ENCODE results near the gene ARF1. TPM values are rescaled to one million over a fixed set of nuclear protein-coding genes. Genes with fewer than 3 reads are reported as not detected.

The ARF1 gene
- total RNA-seq, 1 donor from 2014 or later = 366 TPM

DNA sequence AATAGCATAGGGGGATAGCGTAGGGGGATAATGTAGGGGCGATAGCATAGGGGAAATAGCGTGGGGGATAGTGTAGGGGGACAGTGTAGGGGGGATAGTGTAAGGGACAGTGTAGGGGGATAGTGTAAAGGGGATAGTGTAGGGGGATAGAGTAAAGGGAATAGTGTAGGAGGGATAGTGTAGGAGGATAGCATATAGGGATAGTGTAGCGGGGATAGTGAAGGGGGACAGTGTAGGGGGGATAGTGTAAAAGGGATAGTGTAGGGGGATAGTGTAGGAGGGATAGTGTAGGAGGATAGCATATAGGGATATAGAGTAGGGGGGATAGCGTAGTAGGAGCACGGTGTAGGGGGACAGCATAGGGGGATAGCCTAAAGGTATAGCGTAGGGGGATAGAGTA, 14.1 kb upstream of the ARF1 start:
- intact Hi-C loops (cut with micrococcal nuclease) = no loop called here

- intact Hi-C loops (cut with micrococcal nuclease) = no loop called here
Measured at GRCh38 chr1:228070173-228070572, 12.3 kb upstream of the ARF1 start.

- intact Hi-C loops (cut with micrococcal nuclease) = no loop called here
Measured at GRCh38 chr1:228070851-228071250, 11.7 kb upstream of the ARF1 start.

DNA sequence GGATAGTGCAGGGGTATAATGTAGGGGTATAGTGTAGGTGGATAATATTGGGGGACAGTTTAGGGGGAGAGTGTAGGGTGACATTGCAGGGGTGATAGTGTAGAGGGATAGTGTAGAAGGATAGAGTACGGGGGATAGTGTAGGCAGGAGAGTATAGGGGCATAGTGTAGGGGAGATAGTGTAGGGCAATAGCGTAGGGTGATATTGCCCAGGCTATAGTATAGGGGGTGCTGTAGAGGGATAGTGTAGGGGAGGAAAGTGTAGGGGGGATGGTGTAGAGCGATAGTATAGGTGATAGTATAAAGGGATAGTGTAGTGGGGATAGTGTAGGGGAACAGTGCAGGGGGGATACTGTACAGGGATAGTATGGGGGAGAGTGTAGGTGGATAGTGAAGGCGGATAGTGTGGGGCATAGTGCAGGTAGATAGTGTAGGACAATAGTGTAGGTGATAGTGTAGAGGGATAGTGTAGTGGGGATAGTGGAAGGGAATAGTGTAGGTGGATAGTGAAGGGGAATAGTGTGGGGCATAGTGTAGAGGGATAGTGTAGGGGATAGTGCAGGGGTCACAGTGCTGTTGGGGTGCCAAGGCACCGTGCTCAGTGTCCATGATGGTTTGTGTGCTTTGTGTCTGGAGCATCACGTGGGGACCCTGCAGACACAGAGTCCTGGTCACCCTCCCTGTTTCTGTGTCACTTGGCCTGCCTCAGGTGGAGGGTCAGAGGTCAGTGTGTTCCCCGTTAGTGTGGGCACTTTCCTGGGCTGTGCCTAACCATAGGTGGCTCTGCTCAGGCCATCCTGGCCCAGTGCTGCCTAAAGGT, 10.5 kb upstream of the ARF1 start:
- intact Hi-C loops (cut with micrococcal nuclease) = no loop called here

DNA sequence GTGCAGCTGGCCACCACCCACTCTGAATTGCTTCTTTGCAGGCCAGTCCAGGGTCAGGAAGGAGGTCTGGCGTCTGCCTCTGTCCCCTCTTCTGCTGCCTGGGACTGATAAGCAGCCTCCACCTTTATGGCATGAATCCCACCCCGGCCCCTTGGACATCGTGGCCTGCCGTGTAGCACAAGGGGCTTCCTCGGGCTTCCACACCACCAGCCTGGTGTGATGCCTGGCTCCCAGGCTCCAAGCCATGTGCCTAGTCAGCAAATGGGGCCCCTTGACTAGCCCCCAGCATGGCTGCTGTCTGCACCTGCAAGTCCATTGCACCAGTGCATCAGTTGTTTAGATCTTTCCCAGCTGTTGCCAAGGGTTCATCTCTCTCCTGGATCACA, 9.9 kb upstream of the ARF1 start:
- intact Hi-C loops (cut with micrococcal nuclease) = no loop called here

GRCh38 chr1:228073061-228073856, 9.2 kb upstream of the ARF1 start:
- intact Hi-C loops (cut with micrococcal nuclease) = no loop called here

GRCh38 chr1:228073857-228074545, 8.5 kb upstream of the ARF1 start:
- intact Hi-C loops (cut with micrococcal nuclease) = no loop called here

GRCh38 chr1:228074954-228075730, 7.4 kb upstream of the ARF1 start:
- intact Hi-C loops (cut with micrococcal nuclease) = no loop called here

GRCh38 chr1:228075801-228076271, 6.7 kb upstream of the ARF1 start:
- intact Hi-C loops (cut with micrococcal nuclease) = no loop called here

DNA sequence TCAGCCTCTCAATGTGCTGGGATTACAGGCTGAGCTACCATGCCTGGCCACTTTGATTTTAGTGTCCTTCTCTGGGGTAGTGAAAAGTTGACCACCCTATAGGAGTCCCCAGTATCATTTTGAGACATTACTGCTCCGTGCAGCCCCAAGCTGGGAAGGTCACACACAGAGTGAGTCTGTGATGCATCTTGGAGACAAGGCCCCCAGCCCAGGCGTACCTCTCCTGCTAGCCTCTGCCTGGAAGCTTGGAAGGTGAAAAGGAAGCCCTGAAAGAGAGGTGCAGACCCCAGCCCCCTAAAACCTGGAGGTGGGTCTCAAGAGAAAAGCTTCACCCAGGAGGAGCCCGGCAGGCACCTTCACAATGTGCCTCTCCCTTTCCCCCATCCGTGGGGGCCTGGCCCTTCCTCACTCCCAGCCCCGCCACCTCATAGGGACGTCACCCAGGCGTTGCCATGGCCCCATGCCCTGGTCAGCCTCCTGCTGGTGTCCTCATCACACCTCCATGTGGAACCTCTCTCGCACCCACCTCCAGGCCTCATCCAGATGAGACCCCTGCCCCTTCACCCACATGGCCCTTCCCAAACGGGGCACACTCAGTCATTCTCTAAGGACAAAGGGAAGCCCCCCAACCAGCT, 5.6 kb upstream of the ARF1 start:
- intact Hi-C loops (cut with micrococcal nuclease) = no loop called here

DNA sequence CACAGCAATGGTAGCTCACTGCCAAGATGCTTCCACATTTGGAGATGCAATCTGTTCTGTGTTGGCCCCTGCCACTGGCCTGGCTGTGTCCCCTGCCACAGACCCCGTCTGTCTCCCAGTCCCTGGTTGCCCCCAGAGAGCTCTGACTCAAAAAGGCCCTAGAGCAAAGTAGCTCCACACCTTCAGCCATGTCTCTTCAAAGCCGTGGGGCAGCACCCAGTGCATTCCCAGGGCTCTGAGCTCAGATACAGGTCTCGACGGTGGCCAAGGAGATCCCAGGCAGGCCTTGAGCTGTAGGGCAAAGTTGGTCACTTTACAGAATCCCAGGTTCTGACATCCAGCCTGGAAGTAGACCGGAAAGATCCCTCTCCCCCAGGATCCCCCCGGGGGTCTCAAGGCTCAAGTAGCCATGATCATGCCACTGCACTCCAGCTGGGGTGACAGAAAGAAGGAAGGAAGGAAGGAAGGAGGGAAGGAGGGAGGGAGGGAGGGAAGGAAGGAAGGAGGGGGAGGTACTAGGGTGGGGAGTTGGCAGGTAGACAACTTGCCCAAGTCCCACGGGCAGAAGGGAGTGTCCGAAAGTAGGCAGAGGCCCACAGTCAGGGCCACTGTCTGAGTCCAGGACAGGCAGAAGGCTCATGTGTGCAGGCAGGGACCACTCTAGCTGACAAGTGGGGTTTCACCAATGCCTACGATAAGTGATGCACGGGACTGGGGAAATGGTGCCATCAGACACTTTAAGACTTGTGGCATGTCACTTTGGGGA, 4.8 kb upstream of the ARF1 start:
- intact Hi-C loops (cut with micrococcal nuclease) = no loop called here

DNA sequence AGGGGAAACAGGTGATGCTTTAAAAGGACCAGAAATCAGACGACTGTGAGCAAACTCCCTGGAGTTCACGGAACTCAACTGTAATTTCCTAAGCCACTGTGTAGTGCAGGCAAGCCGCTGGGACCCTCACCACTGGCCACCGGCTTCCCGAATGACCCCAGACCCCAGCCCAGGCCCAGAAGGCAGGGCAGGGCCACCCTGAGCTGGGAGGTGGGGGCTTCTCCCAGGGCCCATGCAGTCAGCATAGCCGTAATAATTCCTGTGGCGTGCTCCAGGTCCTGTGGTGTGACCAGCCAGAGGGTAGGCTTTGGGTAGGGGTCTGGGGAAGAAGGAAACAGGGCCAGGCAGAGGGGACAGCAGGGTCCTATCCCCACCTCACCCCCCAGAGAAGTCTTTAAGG, 3.5 kb upstream of the ARF1 start:
- intact Hi-C loops (cut with micrococcal nuclease) = no loop called here

GRCh38 chr1:228079601-228080263, 2.8 kb upstream of the ARF1 start:
- intact Hi-C loops (cut with micrococcal nuclease) = loop anchor here (5.0 kb wide), 3 partner anchors 1197 to 1672 kb away; partner anchors contain the start of gene PARP1

- intact Hi-C loops (cut with micrococcal nuclease) = loop anchor here (5.0 kb wide), 3 partner anchors 1199 to 1674 kb away; partner anchors contain the start of gene PARP1
Measured at GRCh38 chr1:228081144-228081543, 1.4 kb upstream of the ARF1 start.

- intact Hi-C loops (cut with micrococcal nuclease) = loop anchor here (1.0 to 5.0 kb wide), 18 partner anchors 22 to 1674 kb away; partner anchors contain the start of genes C1orf35, GUK1, JMJD4 and MRPL55
Measured at GRCh38 chr1:228081578-228082213, 812 bp upstream of the ARF1 start.

GRCh38 chr1:228082918-228083870, 686 bp downstream of the ARF1 start:
- intact Hi-C loops (cut with micrococcal nuclease) = loop anchor here (1.0 to 5.0 kb wide), 18 partner anchors 20 to 1676 kb away; partner anchors contain the start of genes C1orf35, GUK1, JMJD4 and MRPL55

GRCh38 chr1:228083871-228084278, 1.4 kb downstream of the ARF1 start:
- intact Hi-C loops (cut with micrococcal nuclease) = loop anchor here (2.0 to 5.0 kb wide), 4 partner anchors 323 to 1677 kb away; partner anchors contain the start of genes PARP1 and TRIM11

Data from T-helper 1 cell treated with Interleukin-12 subunit alpha and Interleukin-12 subunit beta and Interleukin-4 antibody, amounts not matched to agents 30 ng/mL and 1 ng/mL, for 36 hours (primary cell).